SK-N-SH treated with all-trans-retinoic acid at 6 μM for 48 hours (cell line): ENCODE results near the gene RXRA.

Source experiments
- ATAC-seq: fragments of 200-7000 bp; cut with Tn5 transposase; 3 replicates; pipeline ENCODE4 v1.9.1; 2020; ENCODE audit warnings: mild to moderate bottlenecking, moderate library complexity
- ARNTL ChIP-seq: fragments of 450-650 bp; formaldehyde crosslinking; IDR thresholded peaks from 2 replicates; pipeline ENCODE4 v1.5.0; 2020; ENCODE audit warnings: low read depth, mild to moderate bottlenecking, moderate library complexity, borderline replicate concordance
- BACH2 ChIP-seq: fragments of 250-450 bp; sonication (Bioruptor Pico); IDR thresholded peaks from 2 replicates; pipeline ENCODE4 v1.9.0; 2021; ENCODE audit warnings: mild to moderate bottlenecking, borderline replicate concordance
- CSDC2 ChIP-seq: fragments of 250-450 bp; sonication (Bioruptor Pico); IDR thresholded peaks from 2 replicates; pipeline ENCODE4 v1.5.0; 2020; ENCODE audit warnings: mild to moderate bottlenecking, moderate library complexity
- ESRRG ChIP-seq: fragments of 250-450 bp; sonication (Bioruptor Pico); IDR thresholded peaks from 2 replicates; pipeline ENCODE4 v1.6.1; 2021; ENCODE audit warnings: mild to moderate bottlenecking
- GLIS3 ChIP-seq: fragments of 250-450 bp; sonication (Bioruptor Pico); IDR thresholded peaks from 2 replicates; pipeline ENCODE4 v1.5.0; 2020; ENCODE audit warnings: mild to moderate bottlenecking, moderate library complexity
- ISL1 ChIP-seq: fragments of 250-450 bp; sonication (Bioruptor Pico); IDR thresholded peaks from 2 replicates; pipeline ENCODE4 v2.1.2; 2022; ENCODE audit warnings: mild to moderate bottlenecking, moderate library complexity
- OSR1 ChIP-seq: fragments of 250-450 bp; sonication (Bioruptor Pico); IDR thresholded peaks from 2 replicates; pipeline ENCODE4 v1.8.0; 2022; ENCODE audit warnings: moderate library complexity, mild to moderate bottlenecking, inconsistent platforms
- PATZ1 ChIP-seq: fragments of 250-450 bp; sonication (Bioruptor Pico); IDR thresholded peaks from 2 replicates; pipeline ENCODE4 v1.8.0; 2020; ENCODE audit warnings: mild to moderate bottlenecking, moderate library complexity, borderline replicate concordance
- POU6F1 ChIP-seq: fragments of 250-450 bp; sonication (Bioruptor Pico); IDR thresholded peaks from 2 replicates; pipeline ENCODE4 v1.8.0; 2021; ENCODE audit warnings: low read depth, mild to moderate bottlenecking, moderate library complexity, borderline replicate concordance
- PPARA ChIP-seq: fragments of 250-450 bp; sonication (Bioruptor Pico); IDR thresholded peaks from 2 replicates; pipeline ENCODE4 v1.5.0; 2020; ENCODE audit warnings: mild to moderate bottlenecking, borderline replicate concordance
- RARB ChIP-seq: fragments of 250-450 bp; sonication (Bioruptor Pico); IDR thresholded peaks from 2 replicates; pipeline ENCODE4 v1.8.0; 2021; ENCODE audit warnings: mild to moderate bottlenecking, moderate library complexity
- SNAI2 ChIP-seq: fragments of 250-450 bp; sonication (Bioruptor Pico); IDR thresholded peaks from 2 replicates; pipeline ENCODE4 v1.5.0; 2020; ENCODE audit warnings: mild to moderate bottlenecking, moderate library complexity
- TCF4 ChIP-seq: fragments of 250-450 bp; sonication (Bioruptor Pico); IDR thresholded peaks from 2 replicates; pipeline ENCODE4 v1.8.0; 2021; ENCODE audit warnings: mild to moderate bottlenecking, moderate library complexity, borderline replicate concordance
- TOX ChIP-seq: fragments of 250-450 bp; sonication (Bioruptor Pico); IDR thresholded peaks from 2 replicates; pipeline ENCODE4 v1.8.0; 2021; ENCODE audit warnings: mild to moderate bottlenecking, moderate library complexity, borderline replicate concordance
- ZC3H10 ChIP-seq: fragments of 250-450 bp; sonication (Bioruptor Pico); IDR thresholded peaks from 2 replicates; pipeline ENCODE4 v1.5.1; 2021; ENCODE audit warnings: mild to moderate bottlenecking, moderate library complexity
- ZFP3 ChIP-seq: fragments of 250-450 bp; sonication (Bioruptor Pico); IDR thresholded peaks from 2 replicates; pipeline ENCODE4 v1.5.0; 2020; ENCODE audit warnings: mild to moderate bottlenecking, moderate library complexity
- ZFP30 ChIP-seq: fragments of 450-650 bp; formaldehyde crosslinking; IDR thresholded peaks from 2 replicates; pipeline ENCODE4 v1.5.0; 2022; ENCODE audit warnings: mild to moderate bottlenecking, moderate library complexity
- ZNF565 ChIP-seq: fragments of 450-650 bp; formaldehyde crosslinking; conservative IDR thresholded peaks from 2 replicates; pipeline ENCODE4 v1.5.0; 2020; ENCODE audit warnings: low read depth, mild to moderate bottlenecking, moderate library complexity
- ZNF70 ChIP-seq: fragments of 450-650 bp; formaldehyde crosslinking; IDR thresholded peaks from 2 replicates; pipeline ENCODE4 v1.5.0; 2020; ENCODE audit warnings: mild to moderate bottlenecking, moderate library complexity
- ZNF8 ChIP-seq: fragments of 450-650 bp; formaldehyde crosslinking; IDR thresholded peaks from 2 replicates; pipeline ENCODE4 v1.5.0; 2020; ENCODE audit warnings: mild to moderate bottlenecking, moderate library complexity
- TF ChIP-seq, protein P1 (sequence below): fragments of 250-450 bp; sonication (Bioruptor Pico); IDR thresholded peaks from 2 replicates; pipeline ENCODE4 v1.5.1; 2020; ENCODE audit warnings: low read depth, mild to moderate bottlenecking, moderate library complexity
- TF ChIP-seq, protein P2 (sequence below): fragments of 250-450 bp; sonication (Bioruptor Pico); IDR thresholded peaks from 2 replicates; pipeline ENCODE4 v1.5.0; 2020; ENCODE audit warnings: mild to moderate bottlenecking, moderate library complexity

RXRA gene

GRCh38 chr9:134425812-134426211 is 99.6 kb downstream of the RXRA start:
- ATAC-seq = no peak
- TF ChIP-seq ZFP3 (no peak), BACH2 (CRISPR knock-in tag) (no peak), POU6F1 (CRISPR knock-in tag) (no peak), RARB (CRISPR knock-in tag) (no peak), SNAI2 (CRISPR knock-in tag) (no peak), CSDC2 (CRISPR knock-in tag) (no peak), ZFP30 (CRISPR knock-in tag) (no peak), GLIS3 (CRISPR knock-in tag) (no peak), TCF4 (CRISPR knock-in tag) (no peak), ZNF70 (CRISPR knock-in tag) (no peak), PPARA (CRISPR knock-in tag) (no peak), ESRRG (CRISPR knock-in tag) (no peak), ZC3H10 (CRISPR knock-in tag) (no peak), PATZ1 (CRISPR knock-in tag) (no peak), ARNTL (CRISPR knock-in tag) (no peak), ISL1 (CRISPR knock-in tag) (no peak), ZNF565 (CRISPR knock-in tag) (no peak), ZNF8 (CRISPR knock-in tag) (no peak)
- TF ChIP-seq, all 23 proteins: peak for 0

GRCh38 chr9:134426436-134426835 is 100.2 kb downstream of the RXRA start:
- TF ChIP-seq, protein P1, sequence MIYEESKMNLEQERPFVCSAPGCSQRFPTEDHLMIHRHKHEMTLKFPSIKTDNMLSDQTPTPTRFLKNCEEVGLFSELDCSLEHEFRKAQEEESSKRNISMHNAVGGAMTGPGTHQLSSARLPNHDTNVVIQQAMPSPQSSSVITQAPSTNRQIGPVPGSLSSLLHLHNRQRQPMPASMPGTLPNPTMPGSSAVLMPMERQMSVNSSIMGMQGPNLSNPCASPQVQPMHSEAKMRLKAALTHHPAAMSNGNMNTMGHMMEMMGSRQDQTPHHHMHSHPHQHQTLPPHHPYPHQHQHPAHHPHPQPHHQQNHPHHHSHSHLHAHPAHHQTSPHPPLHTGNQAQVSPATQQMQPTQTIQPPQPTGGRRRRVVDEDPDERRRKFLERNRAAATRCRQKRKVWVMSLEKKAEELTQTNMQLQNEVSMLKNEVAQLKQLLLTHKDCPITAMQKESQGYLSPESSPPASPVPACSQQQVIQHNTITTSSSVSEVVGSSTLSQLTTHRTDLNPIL = no peak
- TF ChIP-seq TCF4 (CRISPR knock-in tag) (no peak), ZNF8 (CRISPR knock-in tag) (no peak)
- TF ChIP-seq, all 23 proteins: peak for 0
- ATAC-seq = no peak

DNA sequence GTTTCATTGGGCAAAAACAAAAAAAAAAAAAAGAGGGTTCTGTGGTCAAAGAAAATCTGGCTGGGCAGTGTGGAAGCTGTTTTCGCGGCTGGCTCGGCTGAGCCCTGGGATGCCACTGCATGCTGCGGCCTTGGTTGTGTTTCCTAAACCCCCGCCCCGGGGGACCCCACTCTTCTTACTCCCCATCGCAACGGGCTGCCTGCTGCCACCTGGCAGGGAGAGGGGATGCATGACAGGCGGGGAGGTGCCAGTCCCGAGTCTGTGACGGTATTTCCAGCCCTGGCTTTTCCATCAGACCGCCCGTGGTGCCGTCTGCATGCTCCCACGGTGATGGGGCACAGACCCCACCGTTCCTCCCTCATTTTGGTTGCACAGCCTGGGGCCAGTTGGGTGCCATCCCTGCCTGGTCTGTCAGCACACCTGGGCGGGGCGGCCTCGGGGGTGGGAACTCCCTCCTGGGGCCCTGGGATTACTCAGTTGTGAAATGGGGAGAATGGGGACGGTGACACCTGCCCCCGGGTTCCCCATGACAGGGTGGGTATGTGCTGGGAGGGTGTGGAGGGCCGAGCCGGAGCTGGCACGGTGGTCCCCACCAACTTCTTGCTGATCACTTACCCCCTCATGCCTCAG is 101.0 kb downstream of the RXRA start:
- no peak for ATAC-seq
- no peak for TF ChIP-seq SNAI2 (CRISPR knock-in tag)
- TF ChIP-seq ARNTL (CRISPR knock-in tag) = no peak
- TF ChIP-seq ZFP30 (CRISPR knock-in tag) = no peak
- TF ChIP-seq ESRRG (CRISPR knock-in tag) = no peak
- TF ChIP-seq POU6F1 (CRISPR knock-in tag) = no peak
- TF ChIP-seq ZNF70 (CRISPR knock-in tag) = no peak
- TF ChIP-seq, all 23 proteins: peak for 0

GRCh38 chr9:134428559-134428958 is 102.3 kb downstream of the RXRA start:
- ATAC-seq = no peak
- TF ChIP-seq PPARA (CRISPR knock-in tag) (no peak), BACH2 (CRISPR knock-in tag) (no peak), SNAI2 (CRISPR knock-in tag) (no peak), ZFP30 (CRISPR knock-in tag) (no peak), CSDC2 (CRISPR knock-in tag) (no peak), POU6F1 (CRISPR knock-in tag) (no peak), ESRRG (CRISPR knock-in tag) (no peak), ZNF70 (CRISPR knock-in tag) (no peak), TCF4 (CRISPR knock-in tag) (no peak), TOX (CRISPR knock-in tag) (no peak), ISL1 (CRISPR knock-in tag) (no peak), ARNTL (CRISPR knock-in tag) (no peak), OSR1 (CRISPR knock-in tag) (no peak)
- TF ChIP-seq, protein P2, sequence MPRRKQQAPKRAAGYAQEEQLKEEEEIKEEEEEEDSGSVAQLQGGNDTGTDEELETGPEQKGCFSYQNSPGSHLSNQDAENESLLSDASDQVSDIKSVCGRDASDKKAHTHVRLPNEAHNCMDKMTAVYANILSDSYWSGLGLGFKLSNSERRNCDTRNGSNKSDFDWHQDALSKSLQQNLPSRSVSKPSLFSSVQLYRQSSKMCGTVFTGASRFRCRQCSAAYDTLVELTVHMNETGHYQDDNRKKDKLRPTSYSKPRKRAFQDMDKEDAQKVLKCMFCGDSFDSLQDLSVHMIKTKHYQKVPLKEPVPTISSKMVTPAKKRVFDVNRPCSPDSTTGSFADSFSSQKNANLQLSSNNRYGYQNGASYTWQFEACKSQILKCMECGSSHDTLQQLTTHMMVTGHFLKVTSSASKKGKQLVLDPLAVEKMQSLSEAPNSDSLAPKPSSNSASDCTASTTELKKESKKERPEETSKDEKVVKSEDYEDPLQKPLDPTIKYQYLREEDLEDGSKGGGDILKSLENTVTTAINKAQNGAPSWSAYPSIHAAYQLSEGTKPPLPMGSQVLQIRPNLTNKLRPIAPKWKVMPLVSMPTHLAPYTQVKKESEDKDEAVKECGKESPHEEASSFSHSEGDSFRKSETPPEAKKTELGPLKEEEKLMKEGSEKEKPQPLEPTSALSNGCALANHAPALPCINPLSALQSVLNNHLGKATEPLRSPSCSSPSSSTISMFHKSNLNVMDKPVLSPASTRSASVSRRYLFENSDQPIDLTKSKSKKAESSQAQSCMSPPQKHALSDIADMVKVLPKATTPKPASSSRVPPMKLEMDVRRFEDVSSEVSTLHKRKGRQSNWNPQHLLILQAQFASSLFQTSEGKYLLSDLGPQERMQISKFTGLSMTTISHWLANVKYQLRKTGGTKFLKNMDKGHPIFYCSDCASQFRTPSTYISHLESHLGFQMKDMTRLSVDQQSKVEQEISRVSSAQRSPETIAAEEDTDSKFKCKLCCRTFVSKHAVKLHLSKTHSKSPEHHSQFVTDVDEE (CRISPR knock-in tag) = no peak
- TF ChIP-seq, protein P1 = no peak
